OCI-LY7 (cell line): Measurements from ENCODE around the gene TPM1.

Experiments
- CTCF ChIP-seq: fragments of 200-600 bp; sonication (generic); conservative IDR thresholded peaks from 2 replicates; pipeline ENCODE4 v1.5.1; 2014; ENCODE audit warnings: mild to moderate bottlenecking, antibody characterized with exemption, low read length, moderate library complexity, mixed read lengths
- EZH2phosphoT487 ChIP-seq: fragments of 200-600 bp; sonication (generic); IDR thresholded peaks from 2 replicates; pipeline ENCODE4 v1.6.1; 2018; ENCODE audit warnings: low read depth, borderline replicate concordance, mild to moderate bottlenecking, mixed run types, antibody characterized with exemption, low read length, moderate library complexity, mixed read lengths

- no peak for TF ChIP-seq CTCF
- no peak for TF ChIP-seq EZH2phosphoT487
Observed at GRCh38 chr15:63013052-63013808, 29.3 kb upstream of the TPM1 start.
